ENCODE results near the gene ARHGEF7.

DNA sequence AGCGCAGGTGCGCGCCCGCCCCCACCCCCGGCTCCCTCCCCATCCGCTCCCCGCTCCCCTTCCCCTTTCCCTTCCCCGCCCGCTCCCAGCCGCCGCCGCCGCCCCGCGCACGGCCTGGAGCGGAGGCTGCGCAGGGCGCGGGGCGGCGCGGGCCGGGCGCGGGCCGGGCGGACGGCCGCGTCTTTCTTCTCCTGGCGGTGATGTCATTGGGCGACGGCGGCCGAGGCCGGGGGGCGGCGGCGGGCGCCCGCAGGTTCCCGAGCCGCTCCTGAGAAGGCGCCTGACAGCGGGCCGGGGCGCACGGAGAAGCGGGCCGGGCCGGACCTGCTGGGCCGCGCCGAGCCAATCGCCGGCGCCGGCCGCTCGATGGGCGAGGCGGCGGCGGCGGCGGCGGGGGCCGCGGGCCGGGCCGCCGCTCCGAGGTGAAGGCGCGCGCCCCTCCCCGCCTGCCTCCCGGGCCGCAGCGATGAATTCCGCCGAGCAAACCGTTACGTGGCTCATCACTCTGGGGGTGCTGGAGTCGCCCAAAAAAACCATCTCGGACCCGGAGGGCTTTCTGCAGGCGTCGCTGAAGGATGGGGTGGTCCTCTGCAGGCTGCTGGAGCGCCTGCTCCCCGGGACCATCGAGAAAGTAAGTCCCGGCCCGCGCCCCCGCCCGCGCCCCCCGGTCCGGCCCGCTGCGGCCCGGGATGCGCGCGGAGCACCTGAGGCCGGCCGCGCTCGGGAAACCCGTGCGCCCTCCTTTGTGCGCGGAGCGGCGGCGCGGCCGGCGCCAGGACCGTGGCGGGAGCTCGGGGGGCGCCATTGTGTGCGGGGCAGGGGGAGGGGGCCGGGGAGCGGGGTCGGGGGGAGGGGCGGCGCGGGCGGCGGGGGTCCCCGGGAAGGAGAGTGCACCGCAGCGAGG lies at the start of gene ARHGEF7:
- TF ChIP-seq CTCF (IDR thresholded peaks at IDR 0.05; ENCODE audit: insufficient read depth, low read depth, low read length) (no peak), EZH2 (IDR thresholded peaks at IDR 0.05; ENCODE audit: insufficient read depth, low read length) (no peak)
